Measurements from ENCODE around the gene ZNF467. TPM values are rescaled to one million over a fixed set of nuclear protein-coding genes. Genes with fewer than 3 reads are reported as not detected.

ZNF467 gene
- total and polyA plus RNA-seq, 2 donors (not counting 3 experiments of a cell fraction or from before 2014, with no cell fraction given): 4.2 to 8.9 TPM

- Histone ChIP-seq H3K79me2 (ENCODE audit: control insufficient read depth, insufficient read depth, low read length) (no peaks in the 10 kb centered on the region), H3K36me3 (ENCODE audit: control insufficient read depth in 2 of 2, extremely low read depth in 1 of 2, insufficient read depth in 2 of 2, low read length in 2 of 2) (peaks cover 0 to 11% of the 10 kb centered on the region in 2 experiments), H2AFZ (ENCODE audit: low read depth, low read length) (no peak overlapping the region), H4K20me1 (replicated peaks; ENCODE audit: control insufficient read depth, extremely low read depth, insufficient read depth, low read length) (no peaks in the 10 kb centered on the region), H3K9me3 (replicated peaks; ENCODE audit: control insufficient read depth, insufficient read depth, low read length) (no peaks in the 10 kb centered on the region), H3K4me1 (ENCODE audit: control insufficient read depth, extremely low read depth, insufficient read depth, low read length) (no peaks in the 10 kb centered on the region), H3K4me2 (ENCODE audit: insufficient read depth, low read length) (no peak overlapping the region), H3K9ac (replicated peaks; ENCODE audit: extremely low read depth, insufficient read depth, low read length) (no peak overlapping the region), H3K27ac (ENCODE audit: insufficient read depth, low read depth, low read length) (no peak overlapping the region), H3K4me3 (replicated peaks in 1 of 3; ENCODE audit: insufficient read depth in 1 of 3, low read depth in 1 of 3, low read length in 3 of 3) (no peak overlapping the region), H3K9me1 (replicated peaks; ENCODE audit: control insufficient read depth, extremely low read depth, insufficient read depth, low read length) (no peaks in the 10 kb centered on the region), H3K27me3 (ENCODE audit: control insufficient read depth in 2 of 2, insufficient read depth in 2 of 2, low read length in 2 of 2) (peaks cover 0 to 1% of the 10 kb centered on the region in 2 experiments)
- dilution Hi-C loops (cut with MboI; ENCODE audit: extremely low pct_ligation_motif_present, low sequenced_read_pairs) (no loop called here), intact Hi-C loops (cut with micrococcal nuclease) (no loop called here)
- ChIA-PET POLR2A (no interaction called here), CTCF (interaction anchor here (1.1 to 1.2 kb wide), 2 partner anchors 9 to 102 kb away, joined by 3 read pairs; no protein-coding TSS in a partner anchor)
- BruUV-seq (replicated peaks): no TSS peak
- no peak for TF ChIP-seq JUN (IDR thresholded peaks at IDR 0.05; ENCODE audit: borderline replicate concordance, insufficient read depth, insufficient read length, low read depth)
- TF ChIP-seq, protein P1, sequence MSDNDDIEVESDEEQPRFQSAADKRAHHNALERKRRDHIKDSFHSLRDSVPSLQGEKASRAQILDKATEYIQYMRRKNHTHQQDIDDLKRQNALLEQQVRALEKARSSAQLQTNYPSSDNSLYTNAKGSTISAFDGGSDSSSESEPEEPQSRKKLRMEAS (IDR thresholded peaks at IDR 0.05; ENCODE audit: insufficient read depth, insufficient read length): no peak
- no peak for TF ChIP-seq POLR2AphosphoS5 (IDR thresholded peaks at IDR 0.05; ENCODE audit: insufficient read depth, low read depth, low read length)
- TF ChIP-seq GATA2 (IDR thresholded peaks at IDR 0.05; ENCODE audit: insufficient read depth, insufficient read length, low read depth, low read length): no peak
- TF ChIP-seq MYC (IDR thresholded peaks at IDR 0.05; ENCODE audit: low read depth, low read length): no peak
- TF ChIP-seq FOS (IDR thresholded peaks at IDR 0.05; ENCODE audit: borderline replicate concordance, insufficient read depth, low read length): no peak
- no peak for TF ChIP-seq EZH2 (IDR thresholded peaks at IDR 0.05; ENCODE audit: borderline replicate concordance, low read depth, low read length, severe bottlenecking)
- no peak for TF ChIP-seq POLR2A (IDR thresholded peaks at IDR 0.05; ENCODE audit: low read depth, low read length)
- TF ChIP-seq CTCF (IDR thresholded peaks at IDR 0.05; ENCODE audit: extremely low read depth in 1 of 2, insufficient read depth in 1 of 2, low read depth in 1 of 2, low read length in 2 of 2): no peak
- FAIRE-seq (no peak), DNase-seq (ENCODE audit: low read depth, low spot score) (no peak)
Observed at GRCh38 chr7:149764481-149765398, 8.6 kb downstream of the ZNF467 start.

Measured in endothelial cell of umbilical vein (primary cell).